Bronchial epithelial cell (primary cell): ENCODE data around the gene DPYSL4. TPM values are rescaled to one million over a fixed set of nuclear protein-coding genes. Genes with fewer than 3 reads are reported as not detected.

ENCODE experiments used
- DNase-seq: peaks from one replicate; pipeline ENCODE4 v3.0.0-alpha.2; 2010; ENCODE audit warnings: low read depth
- FAIRE-seq: peaks from 2 replicates; lab custom pipeline; 2011; peaks lifted over from hg19 to GRCh38; lab: Jason Lieb, UNC
- H3K27me3 ChIP-seq: 2 replicates; pipeline ENCODE4 v1.5.1; 2011; ENCODE audit warnings: low read length; ENCODE audit not compliant: control insufficient read depth, insufficient read depth
- H3K36me3 ChIP-seq: 2 replicates; pipeline ENCODE4 v1.5.1; 2011; ENCODE audit warnings: low read length; ENCODE audit not compliant: control insufficient read depth, insufficient read depth
- H3K4me3 ChIP-seq: 2 replicates; pipeline ENCODE4 v1.5.1; 2011; ENCODE audit warnings: mild to moderate bottlenecking, low read depth, low read length, control low read depth
- CTCF ChIP-seq: IDR thresholded peaks from 2 replicates; pipeline ENCODE4 v1.5.1; 2011; ENCODE audit warnings: mild to moderate bottlenecking, moderate library complexity, low read length, control low read depth, inconsistent platforms; ENCODE audit not compliant: insufficient read depth, severe bottlenecking
- total RNA-seq: library from RNA; depleted of rRNA; stranded (reverse); fragments of >200 nt; gene quantifications from 2 replicates; pipeline ENCODE4 v1.2.1, GENCODE V29; 2014

Gene DPYSL4
- total RNA-seq, 1 donor from 2014 or later, result 0.26 TPM

- Histone ChIP-seq H3K27me3 (no peaks in the 10 kb centered on the region), H3K36me3 (no peaks in the 10 kb centered on the region), H3K4me3 (no peak overlapping the region)
- FAIRE-seq (no peak), DNase-seq (no peak)
- no peak for TF ChIP-seq CTCF
Observed at GRCh38 chr10:132169031-132169765, 17.6 kb upstream of the DPYSL4 start.

- FAIRE-seq, result no peak
Observed at GRCh38 chr10:132169766-132170560, 16.8 kb upstream of the DPYSL4 start.

GRCh38 chr10:132170561-132171361 is 16.0 kb upstream of the DPYSL4 start:
- H3K4me3 ChIP-seq, result no peak overlapping the region
- TF ChIP-seq CTCF, result no peak
- DNase-seq, result no peak
- FAIRE-seq, result no peak
- H3K27me3 ChIP-seq, result no peaks in the 10 kb centered on the region
- no peaks in the 10 kb centered on the region for H3K36me3 ChIP-seq

More at GRCh38 chr10:132169766-132170560, 16.8 kb upstream of the DPYSL4 start:
- TF ChIP-seq CTCF, result no peak
- Histone ChIP-seq H3K36me3 (no peaks in the 10 kb centered on the region), H3K27me3 (no peaks in the 10 kb centered on the region), H3K4me3 (no peak overlapping the region)
- no peak for DNase-seq

GRCh38 chr10:132172091-132173066 is 14.4 kb upstream of the DPYSL4 start:
- TF ChIP-seq CTCF, result no peak
- no peaks in the 10 kb centered on the region for H3K27me3 ChIP-seq
- no peaks in the 10 kb centered on the region for H3K36me3 ChIP-seq
- DNase-seq, result no peak
- FAIRE-seq, result no peak
- no peak overlapping the region for H3K4me3 ChIP-seq

GRCh38 chr10:132173185-132173584 is 13.6 kb upstream of the DPYSL4 start:
- no peak for TF ChIP-seq CTCF
- no peaks in the 10 kb centered on the region for H3K27me3 ChIP-seq
- DNase-seq (no peak), FAIRE-seq (no peak)
- no peaks in the 10 kb centered on the region for H3K36me3 ChIP-seq
- H3K4me3 ChIP-seq, result no peak overlapping the region
